Mesodermal cell (in vitro differentiated cells): ENCODE data around the gene ANKRD11.
"Not testable (repeated sequence)": the region's sequence is repeated elsewhere in the genome, so short reads cannot be mapped to it uniquely, and the experiment has no call there.

Experiments
- H3K27ac ChIP-seq: 2 replicates; pipeline ENCODE4 v1.7.0; 2013; ENCODE audit warnings: mild to moderate bottlenecking, low read depth, low read length, moderate library complexity; ENCODE audit not compliant: severe bottlenecking
- H3K36me3 ChIP-seq: 2 replicates; pipeline ENCODE4 v1.7.1; 2013; ENCODE audit warnings: mild to moderate bottlenecking, low read length, moderate library complexity; ENCODE audit not compliant: control insufficient read depth, insufficient read depth
- H3K4me1 ChIP-seq: one replicate; pipeline ENCODE4 v1.7.1; 2013; ENCODE audit warnings: mild to moderate bottlenecking, low read length; ENCODE audit not compliant: insufficient read depth, control insufficient read depth, poor library complexity, severe bottlenecking
- H3K4me3 ChIP-seq: 2 replicates; pipeline ENCODE4 v1.7.0; 2013; ENCODE audit warnings: low read length, control low read depth, mild to moderate bottlenecking; ENCODE audit not compliant: insufficient read depth, poor library complexity, severe bottlenecking; ENCODE audit errors: extremely low read depth
- H3K9me3 ChIP-seq: 2 replicates; pipeline ENCODE4 v1.7.1; 2013; ENCODE audit warnings: mild to moderate bottlenecking, low read length, moderate library complexity; ENCODE audit not compliant: control insufficient read depth
- WGBS, 2 experiments: methylation state at CpG; one replicate each; pipeline ENCODE4 v1.1.5; 2013; ENCODE audit warnings: missing lambda C conversion rate in 2 of 2; ENCODE audit not compliant: insufficient coverage in 2 of 2; 5-methylcytosine and 5-hydroxymethylcytosine counted together

The ANKRD11 gene

GRCh38 chr16:89395150-89396142 is 94.9 kb downstream of the ANKRD11 start:
- WGBS, 2 experiments, result 93 to 95% methylated on average over 24 to 27 of the region's 28 CpGs
- no peak overlapping the region for H3K27ac ChIP-seq
- peaks cover 49% of the 10 kb centered on the region for H3K36me3 ChIP-seq
- H3K4me1 ChIP-seq, result peaks cover 17% of the 10 kb centered on the region
- H3K4me3 ChIP-seq, result no peak overlapping the region
- no peaks in the 10 kb centered on the region for H3K9me3 ChIP-seq

GRCh38 chr16:89393738-89394406 is 96.5 kb downstream of the ANKRD11 start:
- Histone ChIP-seq H3K4me3 (no peak overlapping the region), H3K4me1 (peaks cover 17% of the 10 kb centered on the region), H3K9me3 (no peaks in the 10 kb centered on the region), H3K36me3 (peaks cover 48% of the 10 kb centered on the region), H3K27ac (no peak overlapping the region)
- WGBS, 2 experiments, result 92 to 93% methylated on average over 13 to 14 of the region's 14 CpGs

GRCh38 chr16:89392881-89393737 is 97.3 kb downstream of the ANKRD11 start:
- peaks cover 48% of the 10 kb centered on the region for H3K36me3 ChIP-seq
- 89 to 90% methylated on average over 14 to 15 of the region's 17 CpGs for WGBS, 2 experiments
- peaks cover 17% of the 10 kb centered on the region for H3K4me1 ChIP-seq
- no peak overlapping the region for H3K4me3 ChIP-seq
- no peaks in the 10 kb centered on the region for H3K9me3 ChIP-seq
- no peak overlapping the region for H3K27ac ChIP-seq

- WGBS, 2 experiments, result 93 to 97% methylated on average over 10 to 13 of the region's 15 CpGs
- H3K27ac ChIP-seq, H3K4me1 ChIP-seq, H3K9me3 ChIP-seq, H3K4me3 ChIP-seq: not testable (repeated sequence)
- H3K36me3 ChIP-seq, result peaks cover 37% of the 10 kb centered on the region
Observed at GRCh38 chr16:89390224-89390583, 100.2 kb downstream of the ANKRD11 start.

- H3K9me3 ChIP-seq, H3K27ac ChIP-seq, H3K4me3 ChIP-seq, H3K4me1 ChIP-seq: not testable (repeated sequence)
- peaks cover 36% of the 10 kb centered on the region for H3K36me3 ChIP-seq
- WGBS, 2 experiments, result 96 to 97% methylated on average over 12 to 19 of the region's 44 CpGs
Observed at GRCh38 chr16:89389504-89390223, 100.7 kb downstream of the ANKRD11 start.

- 95 to 96% methylated on average over 8 of the region's 9 CpGs for WGBS, 2 experiments
- H3K4me1 ChIP-seq, result peaks cover 12% of the 10 kb centered on the region
- no peak overlapping the region for H3K27ac ChIP-seq
- peaks cover 31% of the 10 kb centered on the region for H3K36me3 ChIP-seq
- H3K9me3 ChIP-seq, result no peaks in the 10 kb centered on the region
- no peak overlapping the region for H3K4me3 ChIP-seq
Observed at GRCh38 chr16:89388536-89388935, 101.8 kb downstream of the ANKRD11 start.

GRCh38 chr16:89386306-89387185 is 103.8 kb downstream of the ANKRD11 start:
- Histone ChIP-seq H3K9me3 (no peaks in the 10 kb centered on the region), H3K27ac (no peak overlapping the region), H3K36me3 (peaks cover 25% of the 10 kb centered on the region), H3K4me3 (no peak overlapping the region), H3K4me1 (peaks cover 16% of the 10 kb centered on the region)
- WGBS, 2 experiments, result 93 to 95% methylated on average over 14 to 19 of the region's 21 CpGs

GRCh38 chr16:89385712-89386111 is 104.6 kb downstream of the ANKRD11 start:
- no peaks in the 10 kb centered on the region for H3K9me3 ChIP-seq
- peaks cover 16% of the 10 kb centered on the region for H3K4me1 ChIP-seq
- WGBS, 2 experiments, result 95% methylated on average over 18 to 21 of the region's 21 CpGs
- no peak overlapping the region for H3K4me3 ChIP-seq
- H3K36me3 ChIP-seq, result peaks cover 17% of the 10 kb centered on the region
- no peak overlapping the region for H3K27ac ChIP-seq

- WGBS, 2 experiments, result 97 to 99% methylated on average over 10 to 11 of the region's 12 CpGs
- H3K27ac ChIP-seq, result no peak overlapping the region
- no peaks in the 10 kb centered on the region for H3K9me3 ChIP-seq
- peaks cover 17% of the 10 kb centered on the region for H3K36me3 ChIP-seq
- peaks cover 18% of the 10 kb centered on the region for H3K4me1 ChIP-seq
- H3K4me3 ChIP-seq, result no peak overlapping the region
Observed at GRCh38 chr16:89384282-89384681, 106.1 kb downstream of the ANKRD11 start.
